ENCODE results near the gene CAP1. TPM values are rescaled to one million over a fixed set of nuclear protein-coding genes. Genes with fewer than 3 reads are reported as not detected.
"Not testable (repeated sequence)": the region's sequence is repeated elsewhere in the genome, so short reads cannot be mapped to it uniquely, and the experiment has no call there.

CAP1 gene
- total RNA-seq, 1 donor from 2014 or later, result 417 TPM

- H3K9me3 Mint-ChIP-seq, result no peaks in the 10 kb centered on the region
- no peaks in the 10 kb centered on the region for H3K36me3 Mint-ChIP-seq (ENCODE audit: low read depth)
- H3K27ac Mint-ChIP-seq, result no peak overlapping the region
- intact Hi-C loops (cut with micrococcal nuclease), result no loop called here
- no peak for DNase-seq
- H3K4me1 Mint-ChIP-seq, result no peaks in the 10 kb centered on the region
- peaks cover 22% of the 10 kb centered on the region for H3K27me3 Mint-ChIP-seq
- H3K4me3 Mint-ChIP-seq, result no peak overlapping the region
These were observed 22.5 kb upstream of the CAP1 start for GRCh38 chr1:40017951-40018575.

- intact Hi-C loops (cut with micrococcal nuclease), result no loop called here
- Mint-ChIP-seq H3K36me3 (ENCODE audit: low read depth) (no peaks in the 10 kb centered on the region), H3K27ac (no peak overlapping the region), H3K27me3 (peaks cover 23% of the 10 kb centered on the region), H3K9me3 (peaks cover 4% of the 10 kb centered on the region), H3K4me3 (no peak overlapping the region), H3K4me1 (no peaks in the 10 kb centered on the region)
- no peak for DNase-seq
These were observed 20.0 kb upstream of the CAP1 start for GRCh38 chr1:40020447-40021085.

- no peaks in the 10 kb centered on the region for H3K4me1 Mint-ChIP-seq
- intact Hi-C loops (cut with micrococcal nuclease), result no loop called here
- peaks cover 17% of the 10 kb centered on the region for H3K27me3 Mint-ChIP-seq
- peaks cover 8% of the 10 kb centered on the region for H3K9me3 Mint-ChIP-seq
- no peak overlapping the region for H3K4me3 Mint-ChIP-seq
- H3K36me3 Mint-ChIP-seq (ENCODE audit: low read depth), result peaks cover 3% of the 10 kb centered on the region
- no peak overlapping the region for H3K27ac Mint-ChIP-seq
- no peak for DNase-seq
These were observed 17.1 kb upstream of the CAP1 start for GRCh38 chr1:40023379-40023944.

- peaks cover 8% of the 10 kb centered on the region for H3K9me3 Mint-ChIP-seq
- H3K4me1 Mint-ChIP-seq, result peaks cover 2% of the 10 kb centered on the region
- peaks cover 19% of the 10 kb centered on the region for H3K27me3 Mint-ChIP-seq
- H3K4me3 Mint-ChIP-seq, result no peak overlapping the region
- intact Hi-C loops (cut with micrococcal nuclease), result no loop called here
- H3K27ac Mint-ChIP-seq, result no peak overlapping the region
- H3K36me3 Mint-ChIP-seq (ENCODE audit: low read depth), result peaks cover 3% of the 10 kb centered on the region
- no peak for DNase-seq
These were observed 15.9 kb upstream of the CAP1 start for GRCh38 chr1:40024671-40025070.

GRCh38 chr1:40027647-40028046, 12.9 kb upstream of the CAP1 start:
- no peak for DNase-seq
- intact Hi-C loops (cut with micrococcal nuclease), result no loop called here
- peaks cover 23% of the 10 kb centered on the region for H3K27me3 Mint-ChIP-seq
- H3K27ac Mint-ChIP-seq, result no peak overlapping the region
- no peak overlapping the region for H3K4me3 Mint-ChIP-seq
- peaks cover 3% of the 10 kb centered on the region for H3K36me3 Mint-ChIP-seq (ENCODE audit: low read depth)
- peaks cover 13% of the 10 kb centered on the region for H3K4me1 Mint-ChIP-seq
- H3K9me3 Mint-ChIP-seq, result peaks cover 8% of the 10 kb centered on the region

- H3K9me3 Mint-ChIP-seq, result peaks cover 4% of the 10 kb centered on the region
- intact Hi-C loops (cut with micrococcal nuclease), result loop anchor here (5.0 kb wide), 1 partner anchor 112 kb away; no protein-coding TSS in a partner anchor
- peaks cover 19% of the 10 kb centered on the region for H3K27me3 Mint-ChIP-seq
- H3K36me3 Mint-ChIP-seq (ENCODE audit: low read depth), result peaks cover 3% of the 10 kb centered on the region
- no peak for DNase-seq
- H3K4me1 Mint-ChIP-seq, result peaks cover 16% of the 10 kb centered on the region
- no peak overlapping the region for H3K4me3 Mint-ChIP-seq
- H3K27ac Mint-ChIP-seq, result no peak overlapping the region
These were observed 10.9 kb upstream of the CAP1 start for GRCh38 chr1:40029608-40030007.

- no peak overlapping the region for H3K27ac Mint-ChIP-seq
- DNase-seq, result no peak
- peaks cover 4% of the 10 kb centered on the region for H3K9me3 Mint-ChIP-seq
- peaks cover 3% of the 10 kb centered on the region for H3K36me3 Mint-ChIP-seq (ENCODE audit: low read depth)
- H3K4me1 Mint-ChIP-seq, result peaks cover 21% of the 10 kb centered on the region
- no peak overlapping the region for H3K4me3 Mint-ChIP-seq
- intact Hi-C loops (cut with micrococcal nuclease), result loop anchor here (5.0 kb wide), 1 partner anchor 113 kb away; no protein-coding TSS in a partner anchor
- H3K27me3 Mint-ChIP-seq, result peaks cover 17% of the 10 kb centered on the region
These were observed 9.9 kb upstream of the CAP1 start for GRCh38 chr1:40030528-40031135.

GRCh38 chr1:40032240-40032891, 8.2 kb upstream of the CAP1 start:
- DNase-seq, result peak; percentile 86
- Mint-ChIP-seq H3K36me3 (ENCODE audit: low read depth) (no peaks in the 10 kb centered on the region), H3K4me3 (no peak overlapping the region), H3K27ac (peak overlapping the region; percentile 3), H3K27me3 (peaks cover 15% of the 10 kb centered on the region), H3K9me3 (no peaks in the 10 kb centered on the region), H3K4me1 (peaks cover 27% of the 10 kb centered on the region)
- intact Hi-C loops (cut with micrococcal nuclease), result loop anchor here (5.0 kb wide), 1 partner anchor 115 kb away; no protein-coding TSS in a partner anchor

- H3K27ac Mint-ChIP-seq, result peak overlapping the region; percentile 44
These were observed 5.7 kb upstream of the CAP1 start for GRCh38 chr1:40034869-40035268.

GRCh38 chr1:40036574-40036973, 4.0 kb upstream of the CAP1 start:
- Mint-ChIP-seq H3K27ac (no peak overlapping the region), H3K9me3 (no peaks in the 10 kb centered on the region), H3K4me3 (no peak overlapping the region), H3K27me3 (no peaks in the 10 kb centered on the region), H3K36me3 (ENCODE audit: low read depth) (peaks cover 10% of the 10 kb centered on the region), H3K4me1 (peaks cover 38% of the 10 kb centered on the region)
- intact Hi-C loops (cut with micrococcal nuclease), result no loop called here
- peak; percentile 57 for DNase-seq

More at GRCh38 chr1:40034869-40035268, 5.7 kb upstream of the CAP1 start:
- Mint-ChIP-seq H3K4me1 (peaks cover 38% of the 10 kb centered on the region), H3K4me3 (peak overlapping the region; percentile 27), H3K9me3 (no peaks in the 10 kb centered on the region), H3K27me3 (peaks cover 6% of the 10 kb centered on the region), H3K36me3 (ENCODE audit: low read depth) (peaks cover 2% of the 10 kb centered on the region)
- intact Hi-C loops (cut with micrococcal nuclease), result loop anchor here (5.0 kb wide), 1 partner anchor 118 kb away; no protein-coding TSS in a partner anchor
- peak; percentile 71 for DNase-seq

GRCh38 chr1:40037254-40037653, 3.3 kb upstream of the CAP1 start:
- H3K9me3 Mint-ChIP-seq; intact Hi-C loops (cut with micrococcal nuclease); H3K4me3 Mint-ChIP-seq; H3K27ac Mint-ChIP-seq; DNase-seq; H3K27me3 Mint-ChIP-seq: not testable (repeated sequence)
- H3K36me3 Mint-ChIP-seq (ENCODE audit: low read depth), result peaks cover 15% of the 10 kb centered on the region
- H3K4me1 Mint-ChIP-seq, result peaks cover 41% of the 10 kb centered on the region

- Mint-ChIP-seq H3K4me3 (peak overlapping the region; percentile 93), H3K9me3 (no peaks in the 10 kb centered on the region), H3K27me3 (no peaks in the 10 kb centered on the region), H3K27ac (peak overlapping the region; percentile 79), H3K4me1 (peaks cover 52% of the 10 kb centered on the region), H3K36me3 (ENCODE audit: low read depth) (peaks cover 25% of the 10 kb centered on the region)
- DNase-seq, result no peak
- intact Hi-C loops (cut with micrococcal nuclease), result no loop called here
These were observed 1.8 kb upstream of the CAP1 start for GRCh38 chr1:40038697-40039096.

GRCh38 chr1:40039245-40039756, 1.2 kb upstream of the CAP1 start:
- intact Hi-C loops (cut with micrococcal nuclease), result no loop called here
- Mint-ChIP-seq H3K27ac (peak overlapping the region; percentile 95), H3K4me1 (peaks cover 56% of the 10 kb centered on the region), H3K4me3 (peak overlapping the region; percentile 93), H3K9me3 (no peaks in the 10 kb centered on the region), H3K36me3 (ENCODE audit: low read depth) (peaks cover 30% of the 10 kb centered on the region), H3K27me3 (no peaks in the 10 kb centered on the region)
- no peak for DNase-seq

Data from activated CD4-positive, alpha-beta T cell treated with anti-CD3 and anti-CD28 coated beads, Interleukin-2, amount 10 ng/mL, durations not matched to agents 24 days and 14 days (primary cell).